K562 (cell line): Measurements from ENCODE around the gene MPIG6B. TPM values are rescaled to one million over a fixed set of nuclear protein-coding genes. Genes with fewer than 3 reads are reported as not detected.
A peak's percentile ranks its signal among the peaks of the same experiment; 100 is the strongest.

Experiments used
- ATAC-seq: fragments of 200-7000 bp; cut with Tn5 transposase; 3 replicates; pipeline ENCODE4 v1.9.1; 2020; ENCODE audit warnings: moderate library complexity
- BruUV-seq: library from RNA; stranded (reverse); fragments of 400-500 nt; replicated peaks from 2 replicates; lab custom pipeline; 2021; lab: Mats Ljungman, UMichigan
- CTCF ChIA-PET: fragments of 300-600 bp; formaldehyde crosslinking; extraction: SDS; loops from one replicate; lab custom pipeline; 2021; ENCODE audit warnings: low intra/inter-chr PET ratio; lab: Yijun Ruan, JAX
- POLR2A ChIA-PET: fragments of 300-600, 350-650 bp; sonication (Branson Sonifier 250); formaldehyde crosslinking; extraction: SDS; loops from one replicate; lab custom pipeline; 2021; ENCODE audit warnings: antibody characterized with exemption, inconsistent platforms; lab: Yijun Ruan, JAX
- DNase-seq, 4 experiments: peaks; one replicate each; pipeline versions ENCODE4 v3.0.0 to v3.0.0-alpha.2; 2011 to 2018; ENCODE audit warnings: low spot score in 3 of 4, mixed read lengths in 3 of 4; ENCODE audit errors: extremely low read depth in 1 of 4
- FAIRE-seq: peaks from 2 replicates; lab custom pipeline; 2011; peaks lifted over from hg19 to GRCh38; lab: Jason Lieb, UNC
- H2AFZ ChIP-seq: 2 replicates; pipeline ENCODE4 v1.6.0; 2011; ENCODE audit warnings: low read depth, low read length, control low read depth, inconsistent platforms
- H3K27ac ChIP-seq: fragments of 200-600 bp; 3 replicates; pipeline ENCODE4 v1.8.0; 2011; ENCODE audit warnings: low read depth, mild to moderate bottlenecking, control low read depth, inconsistent platforms, low read length, moderate library complexity, mixed read lengths; ENCODE audit errors: extremely low read depth
- H3K27me3 ChIP-seq, 2 experiments: fragments of 300-600 bp in 1 of 2; 2 replicates in 1 of 2; 3 replicates in 1 of 2; pipeline versions ENCODE4 v1.6.0 to v1.8.0; 2011; ENCODE audit warnings: inconsistent platforms in 2 of 2, low read length in 2 of 2, mild to moderate bottlenecking in 1 of 2, mixed read lengths in 1 of 2, moderate library complexity in 1 of 2; ENCODE audit not compliant: control insufficient read depth in 2 of 2, insufficient read depth in 2 of 2
- H3K36me3 ChIP-seq: fragments of 300-600 bp; 3 replicates; pipeline ENCODE4 v1.8.0; 2011; ENCODE audit warnings: mild to moderate bottlenecking, low read length, inconsistent platforms; ENCODE audit not compliant: control insufficient read depth, insufficient read depth
- H3K4me1 ChIP-seq, 2 experiments: fragments of 200-600 bp in 1 of 2; replicated peaks in 1 of 2; 2 replicates in 1 of 2; 3 replicates in 1 of 2; pipeline versions ENCODE4 v1.5.1 to v1.8.0; 2011; ENCODE audit warnings: inconsistent platforms in 2 of 2, low read length in 2 of 2, mild to moderate bottlenecking in 1 of 2, mixed read lengths in 1 of 2, moderate library complexity in 1 of 2; ENCODE audit not compliant: control insufficient read depth in 2 of 2, insufficient read depth in 2 of 2
- H3K4me2 ChIP-seq: 2 replicates; pipeline ENCODE4 v1.6.1; 2011; ENCODE audit warnings: low read length, control low read depth, inconsistent platforms, mixed read lengths; ENCODE audit not compliant: insufficient read depth
- H3K4me3 ChIP-seq: fragments of 200-600 bp; sonication (generic), shearing (Covaris generic); 2 replicates; pipeline ENCODE4 v1.5.1; 2016; ENCODE audit warnings: control low read depth, inconsistent platforms
- H3K79me2 ChIP-seq: fragments of 200-600 bp; 3 replicates; pipeline ENCODE4 v1.8.0; 2011; ENCODE audit warnings: low read length, inconsistent platforms; ENCODE audit not compliant: control insufficient read depth, insufficient read depth
- H3K9ac ChIP-seq, 2 experiments: 2 replicates each; pipeline versions ENCODE4 v1.6.0 to v1.6.1; 2011; ENCODE audit warnings: low read depth in 2 of 2, low read length in 2 of 2, control low read depth in 1 of 2, inconsistent platforms in 1 of 2, mild to moderate bottlenecking in 1 of 2, mixed read lengths in 1 of 2; ENCODE audit not compliant: insufficient read depth in 1 of 2
- H3K9me1 ChIP-seq: one replicate; pipeline ENCODE4 v1.6.0; 2011; ENCODE audit warnings: inconsistent platforms, mild to moderate bottlenecking, low read length, moderate library complexity; ENCODE audit not compliant: control insufficient read depth, insufficient read depth
- H3K9me3 ChIP-seq: replicated peaks from 2 replicates; pipeline ENCODE4 v1.5.1; 2011; ENCODE audit warnings: low read depth, low read length, inconsistent platforms; ENCODE audit not compliant: control insufficient read depth, insufficient read depth
- H4K20me1 ChIP-seq: replicated peaks from 2 replicates; pipeline ENCODE4 v1.6.1; 2011; ENCODE audit warnings: low read length, inconsistent platforms, mixed read lengths; ENCODE audit not compliant: control insufficient read depth, insufficient read depth
- CHCHD3 ChIP-seq: fragments of 250-450 bp; sonication (Bioruptor Pico); IDR thresholded peaks from 2 replicates; pipeline ENCODE4 v2.1.2; 2022; ENCODE audit warnings: mild to moderate bottlenecking
- EP400 ChIP-seq: fragments of 450-650 bp; IDR thresholded peaks from 2 replicates; pipeline ENCODE4 v1.6.1; 2017; ENCODE audit warnings: antibody characterized with exemption, mild to moderate bottlenecking, moderate library complexity
- ETV5 ChIP-seq: sonication (generic); formaldehyde crosslinking; IDR thresholded peaks from 2 replicates; pipeline ENCODE4 v1.4.0; 2020; ENCODE audit warnings: low read depth, mild to moderate bottlenecking, missing genetic modification reagents
- FOXJ2 ChIP-seq: fragments of 200-800 bp; sonication (Bioruptor generic); IDR thresholded peaks from 2 replicates; pipeline ENCODE4 v1.6.1; 2016; ENCODE audit warnings: missing genetic modification characterization, missing compliant biosample characterization
- GATAD2B ChIP-seq: fragments of 450-650 bp; IDR thresholded peaks from 2 replicates; pipeline ENCODE4 v1.6.1; 2017; ENCODE audit warnings: mild to moderate bottlenecking, borderline replicate concordance
- HDAC6 ChIP-seq: IDR thresholded peaks from 2 replicates; pipeline ENCODE4 v1.6.1; 2012; ENCODE audit warnings: low read depth, mild to moderate bottlenecking, control low read depth, inconsistent platforms, low read length, moderate library complexity
- PHB ChIP-seq: fragments of 250-450 bp; sonication (Bioruptor Pico); IDR thresholded peaks from 2 replicates; pipeline ENCODE4 v1.5.0; 2021
- POLR2G ChIP-seq: fragments of 200-400 bp; formaldehyde crosslinking; IDR thresholded peaks from 2 replicates; pipeline ENCODE4 v1.6.1; 2017; ENCODE audit warnings: low read depth, mild to moderate bottlenecking, antibody characterized with exemption, low read length, moderate library complexity
- SIRT6 ChIP-seq: IDR thresholded peaks from one replicate; pipeline ENCODE4 v1.6.1; 2012; ENCODE audit warnings: low read depth, mild to moderate bottlenecking, control low read depth, inconsistent platforms, low read length, moderate library complexity
- SP2 ChIP-seq: IDR thresholded peaks from 2 replicates; pipeline ENCODE4 v1.6.1; 2011; ENCODE audit warnings: mild to moderate bottlenecking, low read depth, low read length, moderate library complexity; ENCODE audit not compliant: poor library complexity, severe bottlenecking; ENCODE audit errors: extremely low read depth
- STAT5A ChIP-seq: IDR thresholded peaks from 2 replicates; pipeline ENCODE4 v1.6.1; 2012; ENCODE audit warnings: low read length, inconsistent platforms, borderline replicate concordance
- ZC3H8 ChIP-seq: fragments of 450-650 bp; IDR thresholded peaks from 2 replicates; pipeline ENCODE4 v1.6.1; 2017
- WGBS: fragments of 100-300 bp; shearing (Covaris generic); methylation state at CpG from one replicate; pipeline ENCODE4 v1.1.6; 2016; ENCODE audit warnings: low coverage, mixed read lengths; ENCODE audit not compliant: insufficient coverage; ENCODE audit errors: missing lambda C conversion rate; 5-methylcytosine and 5-hydroxymethylcytosine counted together
- in situ Hi-C: fragments of 300-500 bp; cut with MboI; formaldehyde crosslinking; loops from 4 replicates; pipeline ENCODE4 v1.15.0; 2018; ENCODE audit warnings: inconsistent platforms, mixed read lengths
- intact Hi-C: fragments of 100-400 bp; cut with micrococcal nuclease; formaldehyde crosslinking; loops from 2 replicates; pipeline ENCODE4 v1.14.2; 2022
- polyA plus RNA-seq, 8 experiments: library from polyadenylated mRNA; depleted of rRNA in 4 of 8; stranded (reverse) in 5 of 8; unstranded in 3 of 8; fragments of >200 nt; fragmentation: Nextera tagmentation in 2 of 8; fragmentation: Illumina TruSeq in 1 of 8; extraction: Ambion mirVana in 2 of 8; extraction: Trizol in 1 of 8; gene quantifications; 2 replicates each; pipeline versions ENCODE4 v1.2.1 to v1.2.3, GENCODE V29; 2011 to 2014; ENCODE audit warnings: inconsistent platforms in 1 of 8, missing spikeins in 1 of 8
- total RNA-seq, 7 experiments: library from RNA; depleted of rRNA in 6 of 7; stranded (reverse); fragments of >200 nt in 6 of 7; fragmentation: Illumina TruSeq in 2 of 7; extraction: Trizol in 2 of 7; gene quantifications; 2 replicates each; pipeline versions ENCODE4 v1.2.1 to v1.2.3, GENCODE V29; 2011 to 2021; ENCODE audit warnings: low replicate concordance in 1 of 7
- TF ChIP-seq, protein P1 (sequence below): sonication (generic); formaldehyde crosslinking; IDR thresholded peaks from 2 replicates; pipeline ENCODE4 v1.8.0; 2022; ENCODE audit warnings: mild to moderate bottlenecking, missing genetic modification reagents
- TF ChIP-seq, protein P2 (sequence below): fragments of 250-450 bp; sonication (Bioruptor Pico); IDR thresholded peaks from 2 replicates; pipeline ENCODE4 v1.5.0; 2020; ENCODE audit warnings: mild to moderate bottlenecking
- TF ChIP-seq, protein P3 (sequence below): fragments of 450-650 bp; formaldehyde crosslinking; IDR thresholded peaks from 2 replicates; pipeline ENCODE4 v1.4.0; 2020; ENCODE audit warnings: mild to moderate bottlenecking, moderate library complexity

Gene MPIG6B
- total and polyA plus RNA-seq, 9 of the 15 experiments (the other 6 are each of a cell fraction or from before 2014, with no cell fraction given), result 0.11 to 1.2 (median 0.28) TPM; not detected in 1

DNA sequence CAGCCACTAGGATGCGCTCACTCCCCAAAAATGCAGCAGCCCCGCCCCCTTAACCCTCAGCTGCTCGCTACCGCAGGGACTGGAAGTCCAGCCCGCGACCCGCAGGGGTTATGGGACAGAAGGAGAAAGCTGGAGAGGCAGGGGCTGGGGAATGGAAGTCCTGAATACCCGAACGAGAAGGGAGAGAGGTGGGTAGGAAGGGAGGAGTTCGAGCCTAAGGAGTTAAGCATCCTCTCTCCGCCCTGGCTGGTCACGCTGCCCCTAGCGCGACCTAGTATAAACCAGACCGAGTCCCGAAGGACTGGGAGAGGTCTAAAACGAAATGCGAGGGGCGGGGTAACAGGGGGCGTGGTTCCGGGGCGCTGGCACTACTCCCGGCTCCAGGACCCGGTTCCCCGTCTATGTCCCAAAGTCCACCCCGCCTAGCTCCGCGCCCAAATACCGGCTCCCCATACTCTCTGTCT is 6.4 kb downstream of the MPIG6B start:
- FAIRE-seq (peak; percentile 60), DNase-seq (peak; percentile 91 to 97 (median 94)), ATAC-seq (peak; percentile 84)
- BruUV-seq, result no TSS peak
- Histone ChIP-seq H2AFZ (peak overlapping the region; percentile 71), H3K27ac (peak overlapping the region; percentile 75), H3K79me2 (peaks cover 41% of the 10 kb centered on the region), H3K9me3 (no peaks in the 10 kb centered on the region), H3K4me1 (peaks cover 53 to 67% of the 10 kb centered on the region in 2 experiments), H3K36me3 (peaks cover 70% of the 10 kb centered on the region), H3K4me2 (peak overlapping the region; percentile 94), H3K9me1 (peaks cover 5% of the 10 kb centered on the region), H4K20me1 (peaks cover 12% of the 10 kb centered on the region), H3K9ac (peak overlapping the region; percentile 58 to 85), H3K27me3 (no peaks in the 10 kb centered on the region), H3K4me3 (peak overlapping the region; percentile 65)
- POLR2A ChIA-PET, result interaction anchor here (0.7 to 15.0 kb wide), 34 partner anchors 4 to 317 kb away, joined by 3 to 236 read pairs (median 5); partner anchors contain the start of genes ABHD16A, C6orf47, CLIC1 and CSNK2B
- CTCF ChIA-PET, result interaction anchor here (0.6 to 2.0 kb wide), 4 partner anchors 31 to 141 kb away, joined by 3 to 18 read pairs (median 6); no protein-coding TSS in a partner anchor
- intact Hi-C loops, result loop anchor here (1.0 to 2.0 kb wide), 4 partner anchors 40 to 97 kb away; partner anchors contain the start of genes HSPA1B and VARS1
- under 1% methylated on average over 29 of the region's 29 CpGs for WGBS
- in situ Hi-C loops, result no loop called here
- TF ChIP-seq, protein P1, sequence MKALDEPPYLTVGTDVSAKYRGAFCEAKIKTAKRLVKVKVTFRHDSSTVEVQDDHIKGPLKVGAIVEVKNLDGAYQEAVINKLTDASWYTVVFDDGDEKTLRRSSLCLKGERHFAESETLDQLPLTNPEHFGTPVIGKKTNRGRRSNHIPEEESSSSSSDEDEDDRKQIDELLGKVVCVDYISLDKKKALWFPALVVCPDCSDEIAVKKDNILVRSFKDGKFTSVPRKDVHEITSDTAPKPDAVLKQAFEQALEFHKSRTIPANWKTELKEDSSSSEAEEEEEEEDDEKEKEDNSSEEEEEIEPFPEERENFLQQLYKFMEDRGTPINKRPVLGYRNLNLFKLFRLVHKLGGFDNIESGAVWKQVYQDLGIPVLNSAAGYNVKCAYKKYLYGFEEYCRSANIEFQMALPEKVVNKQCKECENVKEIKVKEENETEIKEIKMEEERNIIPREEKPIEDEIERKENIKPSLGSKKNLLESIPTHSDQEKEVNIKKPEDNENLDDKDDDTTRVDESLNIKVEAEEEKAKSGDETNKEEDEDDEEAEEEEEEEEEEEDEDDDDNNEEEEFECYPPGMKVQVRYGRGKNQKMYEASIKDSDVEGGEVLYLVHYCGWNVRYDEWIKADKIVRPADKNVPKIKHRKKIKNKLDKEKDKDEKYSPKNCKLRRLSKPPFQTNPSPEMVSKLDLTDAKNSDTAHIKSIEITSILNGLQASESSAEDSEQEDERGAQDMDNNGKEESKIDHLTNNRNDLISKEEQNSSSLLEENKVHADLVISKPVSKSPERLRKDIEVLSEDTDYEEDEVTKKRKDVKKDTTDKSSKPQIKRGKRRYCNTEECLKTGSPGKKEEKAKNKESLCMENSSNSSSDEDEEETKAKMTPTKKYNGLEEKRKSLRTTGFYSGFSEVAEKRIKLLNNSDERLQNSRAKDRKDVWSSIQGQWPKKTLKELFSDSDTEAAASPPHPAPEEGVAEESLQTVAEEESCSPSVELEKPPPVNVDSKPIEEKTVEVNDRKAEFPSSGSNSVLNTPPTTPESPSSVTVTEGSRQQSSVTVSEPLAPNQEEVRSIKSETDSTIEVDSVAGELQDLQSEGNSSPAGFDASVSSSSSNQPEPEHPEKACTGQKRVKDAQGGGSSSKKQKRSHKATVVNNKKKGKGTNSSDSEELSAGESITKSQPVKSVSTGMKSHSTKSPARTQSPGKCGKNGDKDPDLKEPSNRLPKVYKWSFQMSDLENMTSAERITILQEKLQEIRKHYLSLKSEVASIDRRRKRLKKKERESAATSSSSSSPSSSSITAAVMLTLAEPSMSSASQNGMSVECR (CRISPR knock-in tag), result peak; percentile 98
- no peak for TF ChIP-seq PHB (CRISPR knock-in tag)
- peak; percentile 49 for TF ChIP-seq ETV5
- TF ChIP-seq, protein P2, sequence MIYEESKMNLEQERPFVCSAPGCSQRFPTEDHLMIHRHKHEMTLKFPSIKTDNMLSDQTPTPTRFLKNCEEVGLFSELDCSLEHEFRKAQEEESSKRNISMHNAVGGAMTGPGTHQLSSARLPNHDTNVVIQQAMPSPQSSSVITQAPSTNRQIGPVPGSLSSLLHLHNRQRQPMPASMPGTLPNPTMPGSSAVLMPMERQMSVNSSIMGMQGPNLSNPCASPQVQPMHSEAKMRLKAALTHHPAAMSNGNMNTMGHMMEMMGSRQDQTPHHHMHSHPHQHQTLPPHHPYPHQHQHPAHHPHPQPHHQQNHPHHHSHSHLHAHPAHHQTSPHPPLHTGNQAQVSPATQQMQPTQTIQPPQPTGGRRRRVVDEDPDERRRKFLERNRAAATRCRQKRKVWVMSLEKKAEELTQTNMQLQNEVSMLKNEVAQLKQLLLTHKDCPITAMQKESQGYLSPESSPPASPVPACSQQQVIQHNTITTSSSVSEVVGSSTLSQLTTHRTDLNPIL, result no peak
- peak; percentile 88; the same call in 1 of the 2 replicates for TF ChIP-seq ZC3H8
- TF ChIP-seq POLR2G, result peak; percentile 30; the same call in 1 of the 2 replicates
- TF ChIP-seq, protein P3, sequence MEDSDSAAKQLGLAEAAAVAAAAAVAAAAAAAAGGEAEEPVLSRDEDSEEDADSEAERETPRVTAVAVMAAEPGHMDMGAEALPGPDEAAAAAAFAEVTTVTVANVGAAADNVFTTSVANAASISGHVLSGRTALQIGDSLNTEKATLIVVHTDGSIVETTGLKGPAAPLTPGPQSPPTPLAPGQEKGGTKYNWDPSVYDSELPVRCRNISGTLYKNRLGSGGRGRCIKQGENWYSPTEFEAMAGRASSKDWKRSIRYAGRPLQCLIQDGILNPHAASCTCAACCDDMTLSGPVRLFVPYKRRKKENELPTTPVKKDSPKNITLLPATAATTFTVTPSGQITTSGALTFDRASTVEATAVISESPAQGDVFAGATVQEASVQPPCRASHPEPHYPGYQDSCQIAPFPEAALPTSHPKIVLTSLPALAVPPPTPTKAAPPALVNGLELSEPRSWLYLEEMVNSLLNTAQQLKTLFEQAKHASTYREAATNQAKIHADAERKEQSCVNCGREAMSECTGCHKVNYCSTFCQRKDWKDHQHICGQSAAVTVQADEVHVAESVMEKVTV (CRISPR knock-in tag), result peak; percentile 99
- TF ChIP-seq SP2, result peak; percentile 5
- peak; percentile 18 for TF ChIP-seq SIRT6
- TF ChIP-seq HDAC6, result no peak
- TF ChIP-seq CHCHD3 (CRISPR knock-in tag), result peak; percentile 87
- no peak for TF ChIP-seq EP400
- TF ChIP-seq GATAD2B, result no peak
- no peak; the same call in 1 of the 2 replicates for TF ChIP-seq STAT5A
- TF ChIP-seq FOXJ2, result peak; percentile 49; the same call in 1 of the 2 replicates
